Liver (tissue), 3 donors: ENCODE data around the gene SEM1.

Source experiments
- HNF4G ChIP-seq: IDR thresholded peaks from 2 replicates; pipeline ENCODE4 v1.6.1; 2016; ENCODE audit warnings: antibody characterized with exemption
- NR2F2 ChIP-seq: IDR thresholded peaks from 2 replicates; pipeline ENCODE4 v1.6.1; 2016; ENCODE audit warnings: antibody characterized with exemption
- RAD21 ChIP-seq, 2 donors: IDR thresholded peaks; 2 replicates each; pipeline ENCODE4 v1.6.1; 2016; ENCODE audit warnings: antibody characterized with exemption in 2 of 2, mild to moderate bottlenecking in 2 of 2
- RXRA ChIP-seq, 2 donors: IDR thresholded peaks; 2 replicates each; pipeline ENCODE4 v1.6.1; 2017 to 2018; ENCODE audit warnings: antibody characterized with exemption in 2 of 2, mild to moderate bottlenecking in 1 of 2
- SP1 ChIP-seq: IDR thresholded peaks from 2 replicates; pipeline ENCODE4 v1.6.1; 2018; ENCODE audit warnings: antibody characterized with exemption, mild to moderate bottlenecking
- TAF1 ChIP-seq: conservative IDR thresholded peaks from 2 replicates; pipeline ENCODE4 v1.6.1; 2016; ENCODE audit warnings: antibody characterized with exemption, mild to moderate bottlenecking
- TF ChIP-seq, protein P1 (sequence below): fragments of 150-350 bp; IDR thresholded peaks from 2 replicates; pipeline ENCODE4 v1.5.1; 2017; ENCODE audit warnings: improper control_type of control experiment, low read depth, low read length; ENCODE audit not compliant: missing input control
- TF ChIP-seq, protein P2 (sequence below): IDR thresholded peaks from 2 replicates; pipeline ENCODE4 v1.6.1; 2016; ENCODE audit warnings: antibody characterized with exemption
- TF ChIP-seq, protein P3 (sequence below): IDR thresholded peaks from 2 replicates; pipeline ENCODE4 v1.6.1; 2016; ENCODE audit warnings: antibody characterized with exemption, mild to moderate bottlenecking
- TF ChIP-seq, protein P4 (sequence below): IDR thresholded peaks from 2 replicates; pipeline ENCODE4 v1.6.1; 2016; ENCODE audit warnings: antibody characterized with exemption
- TF ChIP-seq, protein P5 (sequence below): IDR thresholded peaks from 2 replicates; pipeline ENCODE4 v1.6.1; 2016; ENCODE audit warnings: antibody characterized with exemption
- donor health status: healthy.
- donor health status: healthy.

DNA sequence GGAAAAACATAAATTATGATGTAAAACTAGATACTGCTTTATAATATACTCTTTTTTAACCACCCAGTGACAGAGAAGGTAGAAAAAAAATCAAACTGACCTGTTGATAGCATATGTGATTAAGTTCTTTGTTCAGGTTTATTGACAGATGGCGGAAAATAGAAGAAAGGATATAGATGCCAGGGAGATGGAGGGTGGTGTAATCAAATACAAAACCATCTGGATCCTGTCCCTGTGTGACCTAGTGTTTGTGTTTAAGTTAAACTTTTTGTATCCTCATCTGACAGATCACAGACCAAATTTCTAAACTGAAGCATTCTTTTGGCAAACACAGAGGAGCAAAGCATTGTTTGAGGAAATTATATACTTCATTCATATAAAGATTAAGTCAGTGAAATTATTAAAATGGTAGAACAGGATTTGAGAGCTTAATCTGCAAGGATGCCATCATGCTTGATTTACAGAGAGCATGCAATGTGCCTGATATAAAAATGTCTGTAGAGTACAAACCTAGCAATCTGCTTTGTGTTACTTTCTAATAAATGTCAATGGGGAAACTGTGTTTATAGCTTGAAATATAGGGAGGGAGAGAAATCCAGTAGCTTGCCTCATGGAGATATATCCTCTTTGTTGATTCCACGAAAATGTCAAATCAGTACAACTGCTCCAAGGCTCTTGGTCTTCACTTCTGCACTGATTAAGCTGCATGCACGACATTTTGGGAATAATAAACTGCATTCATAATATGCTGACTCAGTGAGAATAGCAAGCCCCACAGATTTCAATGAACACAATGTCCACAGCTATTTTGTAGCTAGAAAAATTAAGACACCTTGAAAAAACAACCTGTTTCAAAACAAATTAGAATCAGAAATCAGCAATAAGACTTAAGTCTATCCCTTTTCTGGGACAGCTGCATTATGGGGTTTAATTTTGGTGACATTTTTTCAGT lies 39.0 kb downstream of the SEM1 start:
- TF ChIP-seq RAD21 (IDR thresholded peaks at IDR 0.05): no peak
- no peak for TF ChIP-seq TAF1
- TF ChIP-seq, protein P1, sequence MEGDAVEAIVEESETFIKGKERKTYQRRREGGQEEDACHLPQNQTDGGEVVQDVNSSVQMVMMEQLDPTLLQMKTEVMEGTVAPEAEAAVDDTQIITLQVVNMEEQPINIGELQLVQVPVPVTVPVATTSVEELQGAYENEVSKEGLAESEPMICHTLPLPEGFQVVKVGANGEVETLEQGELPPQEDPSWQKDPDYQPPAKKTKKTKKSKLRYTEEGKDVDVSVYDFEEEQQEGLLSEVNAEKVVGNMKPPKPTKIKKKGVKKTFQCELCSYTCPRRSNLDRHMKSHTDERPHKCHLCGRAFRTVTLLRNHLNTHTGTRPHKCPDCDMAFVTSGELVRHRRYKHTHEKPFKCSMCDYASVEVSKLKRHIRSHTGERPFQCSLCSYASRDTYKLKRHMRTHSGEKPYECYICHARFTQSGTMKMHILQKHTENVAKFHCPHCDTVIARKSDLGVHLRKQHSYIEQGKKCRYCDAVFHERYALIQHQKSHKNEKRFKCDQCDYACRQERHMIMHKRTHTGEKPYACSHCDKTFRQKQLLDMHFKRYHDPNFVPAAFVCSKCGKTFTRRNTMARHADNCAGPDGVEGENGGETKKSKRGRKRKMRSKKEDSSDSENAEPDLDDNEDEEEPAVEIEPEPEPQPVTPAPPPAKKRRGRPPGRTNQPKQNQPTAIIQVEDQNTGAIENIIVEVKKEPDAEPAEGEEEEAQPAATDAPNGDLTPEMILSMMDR: no peak
- TF ChIP-seq NR2F2: no peak
- TF ChIP-seq, protein P2, sequence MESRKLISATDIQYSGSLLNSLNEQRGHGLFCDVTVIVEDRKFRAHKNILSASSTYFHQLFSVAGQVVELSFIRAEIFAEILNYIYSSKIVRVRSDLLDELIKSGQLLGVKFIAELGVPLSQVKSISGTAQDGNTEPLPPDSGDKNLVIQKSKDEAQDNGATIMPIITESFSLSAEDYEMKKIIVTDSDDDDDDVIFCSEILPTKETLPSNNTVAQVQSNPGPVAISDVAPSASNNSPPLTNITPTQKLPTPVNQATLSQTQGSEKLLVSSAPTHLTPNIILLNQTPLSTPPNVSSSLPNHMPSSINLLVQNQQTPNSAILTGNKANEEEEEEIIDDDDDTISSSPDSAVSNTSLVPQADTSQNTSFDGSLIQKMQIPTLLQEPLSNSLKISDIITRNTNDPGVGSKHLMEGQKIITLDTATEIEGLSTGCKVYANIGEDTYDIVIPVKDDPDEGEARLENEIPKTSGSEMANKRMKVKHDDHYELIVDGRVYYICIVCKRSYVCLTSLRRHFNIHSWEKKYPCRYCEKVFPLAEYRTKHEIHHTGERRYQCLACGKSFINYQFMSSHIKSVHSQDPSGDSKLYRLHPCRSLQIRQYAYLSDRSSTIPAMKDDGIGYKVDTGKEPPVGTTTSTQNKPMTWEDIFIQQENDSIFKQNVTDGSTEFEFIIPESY: no peak
- TF ChIP-seq, protein P3, sequence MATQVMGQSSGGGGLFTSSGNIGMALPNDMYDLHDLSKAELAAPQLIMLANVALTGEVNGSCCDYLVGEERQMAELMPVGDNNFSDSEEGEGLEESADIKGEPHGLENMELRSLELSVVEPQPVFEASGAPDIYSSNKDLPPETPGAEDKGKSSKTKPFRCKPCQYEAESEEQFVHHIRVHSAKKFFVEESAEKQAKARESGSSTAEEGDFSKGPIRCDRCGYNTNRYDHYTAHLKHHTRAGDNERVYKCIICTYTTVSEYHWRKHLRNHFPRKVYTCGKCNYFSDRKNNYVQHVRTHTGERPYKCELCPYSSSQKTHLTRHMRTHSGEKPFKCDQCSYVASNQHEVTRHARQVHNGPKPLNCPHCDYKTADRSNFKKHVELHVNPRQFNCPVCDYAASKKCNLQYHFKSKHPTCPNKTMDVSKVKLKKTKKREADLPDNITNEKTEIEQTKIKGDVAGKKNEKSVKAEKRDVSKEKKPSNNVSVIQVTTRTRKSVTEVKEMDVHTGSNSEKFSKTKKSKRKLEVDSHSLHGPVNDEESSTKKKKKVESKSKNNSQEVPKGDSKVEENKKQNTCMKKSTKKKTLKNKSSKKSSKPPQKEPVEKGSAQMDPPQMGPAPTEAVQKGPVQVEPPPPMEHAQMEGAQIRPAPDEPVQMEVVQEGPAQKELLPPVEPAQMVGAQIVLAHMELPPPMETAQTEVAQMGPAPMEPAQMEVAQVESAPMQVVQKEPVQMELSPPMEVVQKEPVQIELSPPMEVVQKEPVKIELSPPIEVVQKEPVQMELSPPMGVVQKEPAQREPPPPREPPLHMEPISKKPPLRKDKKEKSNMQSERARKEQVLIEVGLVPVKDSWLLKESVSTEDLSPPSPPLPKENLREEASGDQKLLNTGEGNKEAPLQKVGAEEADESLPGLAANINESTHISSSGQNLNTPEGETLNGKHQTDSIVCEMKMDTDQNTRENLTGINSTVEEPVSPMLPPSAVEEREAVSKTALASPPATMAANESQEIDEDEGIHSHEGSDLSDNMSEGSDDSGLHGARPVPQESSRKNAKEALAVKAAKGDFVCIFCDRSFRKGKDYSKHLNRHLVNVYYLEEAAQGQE: no peak
- no peak for TF ChIP-seq SP1
- TF ChIP-seq, protein P4, sequence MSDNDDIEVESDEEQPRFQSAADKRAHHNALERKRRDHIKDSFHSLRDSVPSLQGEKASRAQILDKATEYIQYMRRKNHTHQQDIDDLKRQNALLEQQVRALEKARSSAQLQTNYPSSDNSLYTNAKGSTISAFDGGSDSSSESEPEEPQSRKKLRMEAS: no peak
- TF ChIP-seq RXRA (IDR thresholded peaks at IDR 0.05): no peak
- no peak for TF ChIP-seq HNF4G
- TF ChIP-seq, protein P5, sequence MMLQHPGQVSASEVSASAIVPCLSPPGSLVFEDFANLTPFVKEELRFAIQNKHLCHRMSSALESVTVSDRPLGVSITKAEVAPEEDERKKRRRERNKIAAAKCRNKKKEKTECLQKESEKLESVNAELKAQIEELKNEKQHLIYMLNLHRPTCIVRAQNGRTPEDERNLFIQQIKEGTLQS: no peak
